Measurements from ENCODE around the gene PIGO. TPM values are rescaled to one million over a fixed set of nuclear protein-coding genes. Genes with fewer than 3 reads are reported as not detected.

Gene PIGO
- total and polyA plus RNA-seq, 2 experiments from 2014 or later = 11.2 to 18.9 TPM

- Mint-ChIP-seq H3K4me3 (no peak overlapping the region), H3K27me3 (ENCODE audit: insufficient read depth, low read depth, poor library complexity) (peaks cover 4% of the 10 kb centered on the region), H3K9me3 (peaks cover 63% of the 10 kb centered on the region), H3K4me1 (no peaks in the 10 kb centered on the region), H3K36me3 (ENCODE audit: low read depth) (peaks cover 17% of the 10 kb centered on the region; the same call in 2 of the 3 replicates), H3K27ac (no peak overlapping the region)
- Histone ChIP-seq H3K79me2 (replicated peaks; ENCODE audit: insufficient read depth) (no peaks in the 10 kb centered on the region), H3K27ac (ENCODE audit: low read depth) (no peak overlapping the region), H4K20me1 (replicated peaks; ENCODE audit: insufficient read depth) (no peaks in the 10 kb centered on the region), H3F3A (replicated peaks; ENCODE audit: low read depth) (no peaks in the 10 kb centered on the region), H3K4me3 (no peak overlapping the region), H3K36me3 (ENCODE audit: insufficient read depth) (0 out of 2 replicates have a peak, but pooled peaks cover 4% of the 10 kb centered on the region), H2AFZ (no peak overlapping the region), H3K4me1 (ENCODE audit: insufficient read depth) (no peaks in the 10 kb centered on the region), H3K4me2 (no peak overlapping the region), H3K9me2 (ENCODE audit: insufficient read depth) (no peaks in the 10 kb centered on the region; the same call in 1 of the 2 replicates), H3K27me3 (ENCODE audit: insufficient read depth) (no peaks in the 10 kb centered on the region)
- no peak for DNase-seq (ENCODE audit: low spot score)
- ATAC-seq = no peak
- TF ChIP-seq NANOG (IDR thresholded peaks at IDR 0.05; ENCODE audit: borderline replicate concordance) (no peak), CTCF (conservative IDR thresholded peaks at IDR 0.05; ENCODE audit: low read depth in 2 of 2) (no peak)
Measured at GRCh38 chr9:35134920-35135319, 38.5 kb upstream of the PIGO start.

- DNase-seq (ENCODE audit: low spot score) = peak; percentile 98
- TF ChIP-seq STAT1 (IDR thresholded peaks at IDR 0.05; ENCODE audit: unreplicated experiment) = no peak
- peak; percentile 96 to 97 for TF ChIP-seq CTCF (conservative IDR thresholded peaks at IDR 0.05; ENCODE audit: low read depth in 2 of 2)
- no peak for TF ChIP-seq ZNF114 (CRISPR knock-in tag; IDR thresholded peaks at IDR 0.05)
- 0 out of 2 replicates have a peak, but pooled peaks have one; percentile 37 for TF ChIP-seq CREB1 (CRISPR knock-in tag; IDR thresholded peaks at IDR 0.05; ENCODE audit: low read depth)
- no peak for TF ChIP-seq EZH2 (IDR thresholded peaks at IDR 0.05; ENCODE audit: low read depth, unreplicated experiment)
- Histone ChIP-seq H2AFZ (peak overlapping the region; percentile 92; the same call in 1 of the 2 replicates), H3K79me2 (replicated peaks; ENCODE audit: insufficient read depth) (peaks cover 9% of the 10 kb centered on the region; the same call in 1 of the 2 replicates), H3K27me3 (ENCODE audit: insufficient read depth) (no peaks in the 10 kb centered on the region), H4K20me1 (replicated peaks; ENCODE audit: insufficient read depth) (no peaks in the 10 kb centered on the region), H3K27ac (ENCODE audit: low read depth) (no peak overlapping the region), H3F3A (replicated peaks; ENCODE audit: low read depth) (0 out of 2 replicates have a peak, but pooled peaks cover 4% of the 10 kb centered on the region), H3K36me3 (ENCODE audit: insufficient read depth) (no peaks in the 10 kb centered on the region), H3K4me2 (peak overlapping the region; percentile 95), H3K4me3 (peak overlapping the region; percentile 71), H3K4me1 (ENCODE audit: insufficient read depth) (peaks cover 13% of the 10 kb centered on the region), H3K9me2 (ENCODE audit: insufficient read depth) (no peaks in the 10 kb centered on the region)
- Mint-ChIP-seq H3K27me3 (ENCODE audit: insufficient read depth, low read depth, poor library complexity) (peaks cover 12% of the 10 kb centered on the region), H3K4me3 (peak overlapping the region; percentile 91), H3K4me1 (peaks cover 30% of the 10 kb centered on the region), H3K36me3 (ENCODE audit: low read depth) (no peaks in the 10 kb centered on the region; the same call in 2 of the 3 replicates), H3K9me3 (no peaks in the 10 kb centered on the region), H3K27ac (peak overlapping the region; percentile 79)
- peak; percentile 66 for ATAC-seq
Measured at GRCh38 chr9:35116898-35117551, 20.6 kb upstream of the PIGO start.

All from GM23338 (cell line).